Memory B cell (primary cell): ENCODE data around the gene TMF1.

Experiments
- ATAC-seq: fragments of 150-1000 bp; cut with Tn5 transposase; 2 replicates; pipeline ENCODE4 v1.10.0; 2021; ENCODE audit warnings: low read depth, mild to moderate bottlenecking, moderate library complexity
- DNase-seq, 2 donors: peaks; one replicate each; pipeline ENCODE4 v3.0.0; 2022; ENCODE audit warnings: low spot score in 2 of 2
- H3K27ac Mint-ChIP-seq: one replicate; pipeline ENCODE4 v1.8.0; 2022; ENCODE audit warnings: mild to moderate bottlenecking, moderate library complexity, mixed read lengths
- H3K27me3 Mint-ChIP-seq: one replicate; pipeline ENCODE4 v1.8.0; 2022; ENCODE audit warnings: mixed read lengths
- H3K36me3 Mint-ChIP-seq: one replicate; pipeline ENCODE4 v1.8.0; 2022; ENCODE audit warnings: mild to moderate bottlenecking, mixed read lengths
- H3K4me1 Mint-ChIP-seq: one replicate; pipeline ENCODE4 v1.8.0; 2022; ENCODE audit warnings: mixed read lengths
- H3K4me3 Mint-ChIP-seq: one replicate; pipeline ENCODE4 v1.8.0; 2022; ENCODE audit warnings: mild to moderate bottlenecking, moderate library complexity, mixed read lengths
- H3K9me3 Mint-ChIP-seq: one replicate; pipeline ENCODE4 v1.8.0; 2022; ENCODE audit warnings: mixed read lengths

The TMF1 gene

GRCh38 chr3:69051756-69052471 is at the start of gene TMF1:
Gene TMF1 (minus strand): TSS chr3:69052333. CDS start chr3:69052086, 247 bp downstream.
- H3K9me3 Mint-ChIP-seq: no peaks in the 10 kb centered on the region
- H3K4me3 Mint-ChIP-seq: peak within 1 kb of the TSS; percentile 98
- peaks cover 15% of the 10 kb centered on the region for H3K36me3 Mint-ChIP-seq

GRCh38 chr3:69099576-69099975 is 47.4 kb upstream of the TMF1 start:
- ATAC-seq (no peak), DNase-seq (no peak)
- Mint-ChIP-seq H3K4me3 (no peak overlapping the region), H3K27me3 (no peaks in the 10 kb centered on the region), H3K27ac (peak overlapping the region; percentile 40), H3K36me3 (peaks cover 31% of the 10 kb centered on the region), H3K4me1 (peaks cover 31% of the 10 kb centered on the region), H3K9me3 (no peaks in the 10 kb centered on the region)

More at GRCh38 chr3:69051756-69052471, at the start of gene TMF1:
- ATAC-seq (peak; percentile 91), DNase-seq (peak; percentile 95 to 96)
- Mint-ChIP-seq H3K27ac (peak within 1 kb of the TSS; percentile 99), H3K4me1 (peaks cover 26% of the 10 kb centered on the region), H3K27me3 (no peaks in the 10 kb centered on the region)

- DNase-seq (no peak), ATAC-seq (no peak)
- no peaks in the 10 kb centered on the region for H3K9me3 Mint-ChIP-seq
- H3K27me3 Mint-ChIP-seq: no peaks in the 10 kb centered on the region
- H3K36me3 Mint-ChIP-seq: peaks cover 21% of the 10 kb centered on the region
- peaks cover 40% of the 10 kb centered on the region for H3K4me1 Mint-ChIP-seq
- H3K4me3 Mint-ChIP-seq: peak overlapping the region; percentile 4
- H3K27ac Mint-ChIP-seq: peak overlapping the region; percentile 58
Measured at GRCh38 chr3:69097407-69098086, 45.4 kb upstream of the TMF1 start.

GRCh38 chr3:69096299-69096698 is 44.2 kb upstream of the TMF1 start:
- Mint-ChIP-seq H3K4me3 (no peak overlapping the region), H3K36me3 (peaks cover 15% of the 10 kb centered on the region), H3K27me3 (no peaks in the 10 kb centered on the region), H3K4me1 (peaks cover 51% of the 10 kb centered on the region), H3K27ac (peak overlapping the region; percentile 89), H3K9me3 (no peaks in the 10 kb centered on the region)
- ATAC-seq (no peak), DNase-seq (no peak)

GRCh38 chr3:69095636-69096035 is 43.5 kb upstream of the TMF1 start:
- Mint-ChIP-seq H3K9me3 (no peaks in the 10 kb centered on the region), H3K4me3 (peak overlapping the region; percentile 54), H3K27ac (peak overlapping the region; percentile 89), H3K4me1 (peaks cover 55% of the 10 kb centered on the region), H3K27me3 (no peaks in the 10 kb centered on the region), H3K36me3 (peaks cover 18% of the 10 kb centered on the region)
- ATAC-seq (no peak), DNase-seq (no peak)

GRCh38 chr3:69094467-69095205 is 42.5 kb upstream of the TMF1 start:
- Mint-ChIP-seq H3K4me1 (peaks cover 61% of the 10 kb centered on the region), H3K4me3 (peak overlapping the region; percentile 64), H3K36me3 (peaks cover 17% of the 10 kb centered on the region), H3K27ac (peak overlapping the region; percentile 89), H3K9me3 (no peaks in the 10 kb centered on the region), H3K27me3 (no peaks in the 10 kb centered on the region)
- ATAC-seq (no peak), DNase-seq (no peak)

- Mint-ChIP-seq H3K4me1 (peaks cover 63% of the 10 kb centered on the region), H3K9me3 (no peaks in the 10 kb centered on the region), H3K27me3 (no peaks in the 10 kb centered on the region), H3K36me3 (peaks cover 14% of the 10 kb centered on the region), H3K27ac (peak overlapping the region; percentile 89), H3K4me3 (peak overlapping the region; percentile 79)
- DNase-seq (peak in 1 of 2 donors; percentile 18), ATAC-seq (peak; percentile 83)
Measured at GRCh38 chr3:69092030-69092516, 39.9 kb upstream of the TMF1 start.

- H3K4me1 Mint-ChIP-seq: peaks cover 62% of the 10 kb centered on the region
- ATAC-seq: peak; percentile 12
- no peaks in the 10 kb centered on the region for H3K27me3 Mint-ChIP-seq
- H3K27ac Mint-ChIP-seq: peak overlapping the region; percentile 89
- H3K9me3 Mint-ChIP-seq: no peaks in the 10 kb centered on the region
- H3K36me3 Mint-ChIP-seq: peaks cover 13% of the 10 kb centered on the region
- H3K4me3 Mint-ChIP-seq: peak overlapping the region; percentile 79
- DNase-seq: no peak
Measured at GRCh38 chr3:69091389-69092029, 39.4 kb upstream of the TMF1 start.

- H3K4me3 Mint-ChIP-seq: peak overlapping the region; percentile 59
- peaks cover 12% of the 10 kb centered on the region for H3K36me3 Mint-ChIP-seq
- no peaks in the 10 kb centered on the region for H3K9me3 Mint-ChIP-seq
- DNase-seq: no peak
- H3K4me1 Mint-ChIP-seq: peaks cover 58% of the 10 kb centered on the region
- ATAC-seq: no peak
- no peaks in the 10 kb centered on the region for H3K27me3 Mint-ChIP-seq
- H3K27ac Mint-ChIP-seq: peak overlapping the region; percentile 89
Measured at GRCh38 chr3:69090021-69090420, 37.9 kb upstream of the TMF1 start.

GRCh38 chr3:69088063-69088462 is 35.9 kb upstream of the TMF1 start:
- peak overlapping the region; percentile 91 for H3K27ac Mint-ChIP-seq
- H3K4me1 Mint-ChIP-seq: peaks cover 50% of the 10 kb centered on the region
- DNase-seq: no peak
- no peaks in the 10 kb centered on the region for H3K9me3 Mint-ChIP-seq
- H3K27me3 Mint-ChIP-seq: no peaks in the 10 kb centered on the region
- no peak for ATAC-seq
- peak overlapping the region; percentile 87 for H3K4me3 Mint-ChIP-seq
- H3K36me3 Mint-ChIP-seq: peaks cover 11% of the 10 kb centered on the region

GRCh38 chr3:69087030-69087791 is 35.1 kb upstream of the TMF1 start:
- H3K36me3 Mint-ChIP-seq: peaks cover 11% of the 10 kb centered on the region
- peaks cover 54% of the 10 kb centered on the region for H3K4me1 Mint-ChIP-seq
- DNase-seq: no peak

GRCh38 chr3:69085833-69086722 is 33.9 kb upstream of the TMF1 start:
- ATAC-seq (no peak), DNase-seq (no peak)
- peak overlapping the region; percentile 98 for H3K4me3 Mint-ChIP-seq
- peaks cover 54% of the 10 kb centered on the region for H3K4me1 Mint-ChIP-seq
- peaks cover 11% of the 10 kb centered on the region for H3K36me3 Mint-ChIP-seq
- peak overlapping the region; percentile 99 for H3K27ac Mint-ChIP-seq
- no peaks in the 10 kb centered on the region for H3K9me3 Mint-ChIP-seq
- H3K27me3 Mint-ChIP-seq: no peaks in the 10 kb centered on the region

More at GRCh38 chr3:69087030-69087791, 35.1 kb upstream of the TMF1 start:
- Mint-ChIP-seq H3K4me3 (peak overlapping the region; percentile 98), H3K27ac (peak overlapping the region; percentile 20), H3K9me3 (no peaks in the 10 kb centered on the region), H3K27me3 (no peaks in the 10 kb centered on the region)
- no peak for ATAC-seq
